Activated T-cell treated with anti-CD3 and anti-CD28 coated beads for 24 hours (primary cell): Measurements from ENCODE around the gene RPS27.
"Not testable (repeated sequence)": the region's sequence is repeated elsewhere in the genome, so short reads cannot be mapped to it uniquely, and the experiment has no call there.

Experiments
- DNase-seq: peaks from one replicate; pipeline ENCODE4 v3.0.0-alpha.2; 2020; ENCODE audit warnings: low read depth

The RPS27 gene

DNA sequence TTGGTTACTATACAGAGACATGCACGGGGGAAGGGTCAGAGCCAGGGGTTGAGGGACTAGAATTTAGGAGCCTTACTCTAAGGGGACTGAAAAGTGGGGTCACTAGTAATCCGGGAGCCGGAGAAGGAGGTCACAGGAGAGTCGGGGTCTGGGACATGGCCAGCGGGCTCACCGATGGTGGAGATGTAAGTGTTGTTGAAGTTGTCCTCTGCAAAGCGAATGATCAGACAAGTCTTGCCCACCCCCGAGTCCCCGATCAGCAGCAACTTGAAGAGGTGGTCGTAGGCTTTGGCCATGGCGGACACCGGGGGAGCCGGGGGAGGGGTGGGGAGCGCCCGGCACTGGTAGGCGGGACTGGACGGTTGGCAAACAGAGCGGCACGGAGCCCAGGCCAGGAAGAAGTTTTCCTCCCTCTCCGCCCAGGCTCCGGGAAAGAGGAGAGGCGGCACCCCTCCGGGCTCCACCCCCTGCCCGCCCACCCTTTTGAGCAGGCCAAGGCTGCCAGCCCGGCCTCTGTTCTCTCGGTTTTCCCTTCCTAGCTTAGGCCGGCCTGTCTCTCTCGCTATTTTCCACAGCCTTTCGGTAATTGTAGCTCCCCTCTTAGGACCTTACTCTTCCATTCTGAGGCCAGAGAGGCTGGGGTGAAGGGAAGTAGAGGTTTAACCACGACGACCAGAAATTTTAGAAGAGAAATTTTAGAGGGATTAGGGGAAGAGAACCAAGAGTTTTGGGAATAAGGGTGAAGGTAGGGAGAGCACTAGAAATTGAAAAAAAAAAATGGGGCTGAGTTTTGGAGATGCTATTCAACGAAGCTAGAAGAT lies 4.4 kb upstream of the RPS27 start, which contains the start of gene RAB13:
Gene RAB13, minus strand, starts transcription at position 399 of the 821 bp plus-strand sequence. Its CDS starts 103 bp downstream, at position 296.
- no peak for DNase-seq

DNA sequence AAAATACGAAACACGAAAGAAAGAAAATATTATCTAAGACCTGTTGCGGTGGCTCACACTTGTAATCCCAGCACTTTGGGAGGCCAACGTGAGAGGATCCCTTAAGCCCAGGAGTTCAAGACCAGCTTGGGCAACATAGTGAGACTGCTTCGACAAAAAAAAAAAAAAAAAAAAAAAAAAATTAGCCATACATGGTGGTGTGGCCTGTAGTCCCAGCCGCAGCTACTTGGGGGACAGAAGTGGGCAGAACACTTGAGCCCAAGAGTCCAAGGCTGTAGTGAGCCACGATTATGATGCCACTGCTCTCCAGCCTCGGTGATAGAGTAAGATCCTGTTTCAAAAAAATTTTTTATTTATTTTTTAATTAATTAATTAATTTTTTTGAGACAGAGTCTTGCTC lies 2.9 kb upstream of the RPS27 start:
- DNase-seq = no peak

DNA sequence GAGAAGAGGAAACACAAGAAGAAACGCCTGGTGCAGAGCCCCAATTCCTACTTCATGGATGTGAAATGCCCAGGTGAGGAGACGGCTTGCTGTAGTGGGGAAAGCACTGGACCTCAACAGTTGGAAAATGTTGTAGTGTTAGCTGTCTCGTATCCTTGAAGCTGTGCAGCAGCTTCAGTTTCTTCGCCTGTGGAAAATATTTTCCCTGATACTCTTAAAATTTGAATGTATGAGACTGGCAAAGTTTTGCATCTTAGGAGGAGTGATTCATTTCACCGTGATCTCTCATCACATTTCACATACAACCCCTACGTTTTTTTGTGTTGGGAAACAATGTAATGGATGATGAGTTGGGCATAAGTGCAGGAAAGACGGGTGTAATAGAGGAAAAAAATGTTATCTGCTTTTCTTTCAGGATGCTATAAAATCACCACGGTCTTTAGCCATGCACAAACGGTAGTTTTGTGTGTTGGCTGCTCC lies 629 bp downstream of the RPS27 start:
- no peak for DNase-seq

- DNase-seq = no peak
Observed at GRCh38 chr1:153991806-153992205, 1.2 kb downstream of the RPS27 start.

DNA sequence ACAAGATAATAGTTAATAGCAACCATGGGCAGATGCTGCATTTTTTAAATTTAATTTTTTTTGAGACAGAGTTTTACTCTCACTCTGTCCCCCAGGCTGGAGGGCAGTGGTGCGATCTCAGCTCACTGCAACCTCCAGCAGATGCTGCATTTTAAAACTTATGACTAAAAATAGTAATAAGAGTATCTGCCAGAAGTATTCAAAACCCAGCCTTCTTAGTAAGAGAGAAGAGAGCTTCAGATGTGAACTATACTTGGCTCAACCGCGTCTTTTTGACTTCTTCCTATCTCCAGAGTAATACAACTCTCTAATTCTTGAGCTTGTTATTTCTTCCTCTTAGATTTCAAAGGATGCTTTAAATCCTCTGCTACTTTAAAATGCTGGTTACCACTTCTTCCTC lies 4.6 kb downstream of the RPS27 start:
- DNase-seq = no peak

DNA sequence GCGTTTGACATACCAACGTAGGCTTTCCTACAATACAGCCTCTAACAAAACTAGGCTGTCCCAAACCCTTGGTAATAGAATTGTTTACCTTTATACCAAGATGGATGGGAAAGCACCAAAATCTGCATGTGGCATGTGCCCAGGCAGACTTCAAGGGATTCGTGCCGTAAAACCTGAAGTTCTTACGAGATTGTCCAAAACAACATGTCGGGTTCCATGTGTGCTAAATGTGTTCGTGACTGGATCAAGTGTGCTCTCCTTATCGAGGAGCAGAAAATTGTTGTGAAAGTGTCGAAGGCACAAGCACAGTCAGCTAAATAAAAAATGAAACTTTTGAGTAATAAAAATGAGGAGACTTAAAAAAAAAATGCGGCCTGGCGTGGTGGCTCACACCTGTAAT lies 5.1 kb downstream of the RPS27 start:
- DNase-seq = no peak

DNA sequence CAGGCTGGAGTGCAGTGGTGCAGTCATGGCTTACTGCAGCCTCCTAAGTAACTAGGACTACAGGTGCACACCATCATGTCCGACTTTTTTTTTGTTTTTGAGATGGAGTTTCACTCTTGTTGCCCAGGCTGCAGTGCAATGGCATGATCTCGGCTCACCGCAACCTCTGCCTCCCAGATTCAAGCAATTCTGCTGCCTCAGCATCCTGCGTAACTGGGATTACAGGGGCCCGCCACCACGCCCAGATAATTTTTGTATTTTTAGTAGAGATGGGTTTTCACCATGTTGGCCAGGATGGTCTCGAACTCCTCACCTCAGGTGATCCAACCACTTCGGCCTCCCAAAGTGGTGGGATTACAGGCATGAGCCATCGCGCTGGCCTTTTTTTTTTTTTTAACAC lies 6.3 kb downstream of the RPS27 start:
- DNase-seq = not testable (repeated sequence)

- no peak for DNase-seq
Observed at GRCh38 chr1:154000420-154000819, 9.9 kb downstream of the RPS27 start.

DNA sequence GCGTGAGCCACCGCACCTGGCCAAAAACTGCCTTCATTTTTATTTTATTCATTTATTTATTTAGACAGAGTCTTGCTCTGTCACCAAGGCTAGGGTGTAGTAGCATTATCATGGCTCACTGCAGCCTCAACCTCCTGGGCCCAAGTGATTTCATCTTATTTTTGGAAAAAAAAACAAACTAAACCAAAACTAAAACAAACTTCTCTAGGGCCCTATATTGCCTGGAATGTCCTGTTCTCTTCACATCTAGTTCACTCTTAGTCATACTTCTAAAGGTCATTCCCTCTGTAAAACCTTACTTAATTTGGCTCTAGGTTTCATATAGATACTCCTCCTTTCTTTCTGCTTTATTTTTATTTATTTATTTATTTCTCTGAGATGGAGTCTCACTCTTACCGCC lies 15.6 kb downstream of the RPS27 start:
- no peak for DNase-seq

GRCh38 chr1:154012129-154012528 lies 21.6 kb downstream of the RPS27 start:
- no peak for DNase-seq

DNA sequence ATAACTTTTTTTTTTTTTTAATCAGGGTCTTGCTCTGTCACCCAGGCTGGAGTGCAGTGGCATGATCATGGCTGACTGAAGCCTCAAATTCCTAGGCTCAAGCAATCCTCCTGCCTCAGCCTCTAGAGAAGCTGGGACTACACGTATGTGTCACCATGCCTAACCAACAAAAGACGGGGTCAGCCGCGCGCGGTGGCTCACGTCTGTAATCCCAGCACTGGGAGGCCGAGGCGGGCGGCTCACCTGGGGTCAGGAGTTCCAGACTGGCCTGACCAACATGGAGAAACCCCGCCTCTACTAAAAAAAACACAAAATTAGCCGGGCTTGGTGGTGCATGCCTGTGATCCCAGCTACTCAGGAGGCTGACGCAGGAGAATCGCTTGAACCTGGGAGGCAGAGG lies 22.0 kb downstream of the RPS27 start:
- DNase-seq = not testable (repeated sequence)

DNA sequence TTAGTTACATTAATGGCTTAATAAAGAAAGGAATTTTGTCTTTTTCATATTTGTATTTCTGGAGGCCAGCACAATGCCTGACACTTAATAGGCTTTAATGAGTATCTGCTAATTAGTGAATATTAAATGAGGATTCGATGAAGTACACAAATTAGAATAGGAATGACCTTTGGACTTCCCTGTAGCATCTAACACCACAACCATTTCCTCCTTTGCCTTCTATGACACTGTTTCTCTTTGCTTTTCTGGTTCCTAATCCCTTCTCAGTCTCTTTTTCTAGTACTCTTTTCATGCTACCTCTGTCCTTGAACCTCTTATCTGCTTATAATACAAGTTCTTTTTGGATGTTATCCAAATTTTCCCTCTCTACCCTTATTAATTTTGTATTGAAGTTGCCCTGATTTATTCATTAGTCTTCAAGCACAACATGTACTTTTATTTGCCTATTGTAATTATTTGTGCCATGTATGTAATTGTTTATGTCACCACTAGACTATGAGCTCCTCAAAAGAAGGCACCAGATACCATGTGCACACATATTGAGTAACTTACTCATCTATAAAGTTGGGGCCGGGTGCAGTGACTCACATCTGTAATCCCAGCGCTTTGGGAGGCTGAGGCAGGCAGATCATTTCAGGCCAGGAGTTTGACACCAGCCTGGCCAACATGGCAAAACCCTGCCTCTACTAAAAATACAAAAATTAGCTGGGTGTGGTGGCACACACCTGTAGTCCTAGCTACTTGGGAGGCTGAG lies 23.8 kb downstream of the RPS27 start:
- no peak for DNase-seq

- no peak for DNase-seq
Observed at GRCh38 chr1:154019269-154019668, 28.7 kb downstream of the RPS27 start.

- no peak for DNase-seq
Observed at GRCh38 chr1:154019940-154020339, 29.4 kb downstream of the RPS27 start.

GRCh38 chr1:154033697-154034096 lies 43.1 kb downstream of the RPS27 start:
- not testable (repeated sequence) for DNase-seq
